A549 (cell line): ENCODE data around the gene RAD18.

Experiments used
- EP300 ChIP-seq, 2 experiments: fragments of >200 bp; sonication (Bioruptor Twin); formaldehyde crosslinking; IDR thresholded peaks; 2 replicates in 1 of 2; 3 replicates in 1 of 2; pipeline ENCODE4 v1.6.1; 2016 to 2017
- JUN ChIP-seq, 2 experiments: fragments of >200 bp; sonication (Bioruptor Twin); formaldehyde crosslinking; IDR thresholded peaks; 2 replicates in 1 of 2; 3 replicates in 1 of 2; pipeline ENCODE4 v1.6.1; 2016 to 2017
- NR3C1 ChIP-seq: fragments of >200 bp; sonication (Bioruptor Twin); formaldehyde crosslinking; IDR thresholded peaks from 3 replicates; pipeline ENCODE4 v1.6.1; 2017
- POLR2A ChIP-seq: IDR thresholded peaks from 2 replicates; pipeline ENCODE4 v1.6.1; 2012; ENCODE audit warnings: mild to moderate bottlenecking, low read length
- TFCP2L1 ChIP-seq: fragments of 250-450 bp; sonication (Bioruptor Pico); IDR thresholded peaks from 2 replicates; pipeline ENCODE4 v1.5.0; 2021; ENCODE audit warnings: mild to moderate bottlenecking
- TF ChIP-seq, protein P1 (sequence below): fragments of >200 bp; sonication (Bioruptor Twin); formaldehyde crosslinking; IDR thresholded peaks from 3 replicates; pipeline ENCODE4 v1.5.1; 2016
- TF ChIP-seq, protein P2 (sequence below): IDR thresholded peaks from 2 replicates; pipeline ENCODE4 v1.6.1; 2012
- TF ChIP-seq, protein P3 (sequence below): fragments of 450-650 bp; IDR thresholded peaks from 2 replicates; pipeline ENCODE4 v1.6.1; 2014; ENCODE audit warnings: antibody characterized with exemption
- TF ChIP-seq, protein P4 (sequence below): fragments of 150-350 bp; IDR thresholded peaks from 2 replicates; pipeline ENCODE4 v1.6.1; 2014; ENCODE audit warnings: low read depth, mild to moderate bottlenecking, low read length

DNA sequence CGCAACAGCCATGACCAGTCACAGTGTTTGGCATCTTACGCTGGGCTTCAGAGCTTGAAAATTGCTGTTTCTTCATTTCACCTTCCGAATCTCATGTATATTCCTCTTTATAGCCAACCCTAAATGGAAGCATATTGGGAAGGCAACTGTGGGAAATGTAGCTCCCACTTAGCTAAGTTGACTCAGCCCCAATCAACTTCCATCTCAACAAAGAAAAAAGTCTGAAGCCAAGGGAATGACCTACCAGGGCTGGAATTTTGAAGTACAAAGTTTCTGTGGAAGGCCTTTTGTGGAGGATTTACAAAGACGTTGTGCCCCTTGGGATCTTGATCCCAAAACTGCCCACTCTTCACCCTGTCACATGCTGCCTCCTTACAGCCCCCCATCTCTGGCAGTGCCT is 108.6 kb downstream of the RAD18 start:
- TF ChIP-seq JUN (IDR thresholded peaks at IDR 0.05) (no peak), EP300 (IDR thresholded peaks at IDR 0.05) (no peak), TFCP2L1 (CRISPR knock-in tag) (no peak), NR3C1 (no peak), POLR2A (no peak)
- TF ChIP-seq, protein P1, sequence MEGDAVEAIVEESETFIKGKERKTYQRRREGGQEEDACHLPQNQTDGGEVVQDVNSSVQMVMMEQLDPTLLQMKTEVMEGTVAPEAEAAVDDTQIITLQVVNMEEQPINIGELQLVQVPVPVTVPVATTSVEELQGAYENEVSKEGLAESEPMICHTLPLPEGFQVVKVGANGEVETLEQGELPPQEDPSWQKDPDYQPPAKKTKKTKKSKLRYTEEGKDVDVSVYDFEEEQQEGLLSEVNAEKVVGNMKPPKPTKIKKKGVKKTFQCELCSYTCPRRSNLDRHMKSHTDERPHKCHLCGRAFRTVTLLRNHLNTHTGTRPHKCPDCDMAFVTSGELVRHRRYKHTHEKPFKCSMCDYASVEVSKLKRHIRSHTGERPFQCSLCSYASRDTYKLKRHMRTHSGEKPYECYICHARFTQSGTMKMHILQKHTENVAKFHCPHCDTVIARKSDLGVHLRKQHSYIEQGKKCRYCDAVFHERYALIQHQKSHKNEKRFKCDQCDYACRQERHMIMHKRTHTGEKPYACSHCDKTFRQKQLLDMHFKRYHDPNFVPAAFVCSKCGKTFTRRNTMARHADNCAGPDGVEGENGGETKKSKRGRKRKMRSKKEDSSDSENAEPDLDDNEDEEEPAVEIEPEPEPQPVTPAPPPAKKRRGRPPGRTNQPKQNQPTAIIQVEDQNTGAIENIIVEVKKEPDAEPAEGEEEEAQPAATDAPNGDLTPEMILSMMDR, result no peak
- TF ChIP-seq, protein P2, sequence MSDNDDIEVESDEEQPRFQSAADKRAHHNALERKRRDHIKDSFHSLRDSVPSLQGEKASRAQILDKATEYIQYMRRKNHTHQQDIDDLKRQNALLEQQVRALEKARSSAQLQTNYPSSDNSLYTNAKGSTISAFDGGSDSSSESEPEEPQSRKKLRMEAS, result no peak
- TF ChIP-seq, protein P3, sequence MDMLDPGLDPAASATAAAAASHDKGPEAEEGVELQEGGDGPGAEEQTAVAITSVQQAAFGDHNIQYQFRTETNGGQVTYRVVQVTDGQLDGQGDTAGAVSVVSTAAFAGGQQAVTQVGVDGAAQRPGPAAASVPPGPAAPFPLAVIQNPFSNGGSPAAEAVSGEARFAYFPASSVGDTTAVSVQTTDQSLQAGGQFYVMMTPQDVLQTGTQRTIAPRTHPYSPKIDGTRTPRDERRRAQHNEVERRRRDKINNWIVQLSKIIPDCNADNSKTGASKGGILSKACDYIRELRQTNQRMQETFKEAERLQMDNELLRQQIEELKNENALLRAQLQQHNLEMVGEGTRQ, result no peak
- TF ChIP-seq, protein P4, sequence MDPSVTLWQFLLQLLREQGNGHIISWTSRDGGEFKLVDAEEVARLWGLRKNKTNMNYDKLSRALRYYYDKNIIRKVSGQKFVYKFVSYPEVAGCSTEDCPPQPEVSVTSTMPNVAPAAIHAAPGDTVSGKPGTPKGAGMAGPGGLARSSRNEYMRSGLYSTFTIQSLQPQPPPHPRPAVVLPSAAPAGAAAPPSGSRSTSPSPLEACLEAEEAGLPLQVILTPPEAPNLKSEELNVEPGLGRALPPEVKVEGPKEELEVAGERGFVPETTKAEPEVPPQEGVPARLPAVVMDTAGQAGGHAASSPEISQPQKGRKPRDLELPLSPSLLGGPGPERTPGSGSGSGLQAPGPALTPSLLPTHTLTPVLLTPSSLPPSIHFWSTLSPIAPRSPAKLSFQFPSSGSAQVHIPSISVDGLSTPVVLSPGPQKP, result no peak
